ENCODE data around the gene MSLN.

The MSLN gene

GRCh38 chr16:782258-782657, 21.7 kb downstream of the MSLN start:
- no peaks in the 10 kb centered on the region for H3K36me3 ChIP-seq (ENCODE audit: insufficient read depth)
- no peaks in the 10 kb centered on the region for H4K20me1 ChIP-seq (ENCODE audit: insufficient read depth)
- peaks cover 3% of the 10 kb centered on the region for H3K4me1 ChIP-seq (ENCODE audit: low read depth, poor library complexity, severe bottlenecking)
- TF ChIP-seq CTCF (conservative IDR thresholded peaks at IDR 0.05; ENCODE audit: low read depth, low read length), result no peak
- peaks cover 69% of the 10 kb centered on the region for H3K27me3 ChIP-seq (ENCODE audit: insufficient read depth, low read depth)
- peaks cover 3% of the 10 kb centered on the region; the same call in 1 of the 2 replicates for H3K79me2 ChIP-seq (ENCODE audit: insufficient read depth, low read depth)
- H3K9ac ChIP-seq, result no peak overlapping the region
- no peak overlapping the region for H2AFZ ChIP-seq (ENCODE audit: low read depth)
- H3K4me2 ChIP-seq, result no peak overlapping the region
- no peak overlapping the region for H3K4me3 ChIP-seq (IDR thresholded peaks at IDR 0.05; ENCODE audit: insufficient read depth, low read depth, low read length)
- H3K27ac ChIP-seq, result no peak overlapping the region

- H3K27me3 ChIP-seq (ENCODE audit: insufficient read depth, low read depth), result peaks cover 63% of the 10 kb centered on the region
- TF ChIP-seq CTCF (conservative IDR thresholded peaks at IDR 0.05; ENCODE audit: low read depth, low read length), result no peak
Observed at GRCh38 chr16:782766-783403, 22.4 kb downstream of the MSLN start.

GRCh38 chr16:783404-784161, 23.0 kb downstream of the MSLN start:
- H2AFZ ChIP-seq (ENCODE audit: low read depth), result no peak overlapping the region
- peaks cover 10% of the 10 kb centered on the region; the same call in 1 of the 2 replicates for H3K79me2 ChIP-seq (ENCODE audit: insufficient read depth, low read depth)
- no peaks in the 10 kb centered on the region for H4K20me1 ChIP-seq (ENCODE audit: insufficient read depth)
- no peak overlapping the region for H3K4me2 ChIP-seq
- no peak overlapping the region for H3K4me3 ChIP-seq (IDR thresholded peaks at IDR 0.05; ENCODE audit: insufficient read depth, low read depth, low read length)
- H3K36me3 ChIP-seq (ENCODE audit: insufficient read depth), result no peaks in the 10 kb centered on the region
- TF ChIP-seq CTCF (conservative IDR thresholded peaks at IDR 0.05; ENCODE audit: low read depth, low read length), result no peak
- H3K27me3 ChIP-seq (ENCODE audit: insufficient read depth, low read depth), result peaks cover 56% of the 10 kb centered on the region
- H3K4me1 ChIP-seq (ENCODE audit: low read depth, poor library complexity, severe bottlenecking), result peaks cover 5% of the 10 kb centered on the region
- H3K9ac ChIP-seq, result no peak overlapping the region
- H3K27ac ChIP-seq, result no peak overlapping the region

More at GRCh38 chr16:782766-783403, 22.4 kb downstream of the MSLN start:
- H4K20me1 ChIP-seq (ENCODE audit: insufficient read depth), result no peaks in the 10 kb centered on the region
- H3K79me2 ChIP-seq (ENCODE audit: insufficient read depth, low read depth), result peaks cover 9% of the 10 kb centered on the region; the same call in 1 of the 2 replicates
- peaks cover 5% of the 10 kb centered on the region for H3K4me1 ChIP-seq (ENCODE audit: low read depth, poor library complexity, severe bottlenecking)
- no peak overlapping the region for H3K4me3 ChIP-seq (IDR thresholded peaks at IDR 0.05; ENCODE audit: insufficient read depth, low read depth, low read length)
- no peak overlapping the region for H3K9ac ChIP-seq
- H3K27ac ChIP-seq, result no peak overlapping the region
- H3K4me2 ChIP-seq, result no peak overlapping the region
- no peaks in the 10 kb centered on the region for H3K36me3 ChIP-seq (ENCODE audit: insufficient read depth)
- no peak overlapping the region for H2AFZ ChIP-seq (ENCODE audit: low read depth)

GRCh38 chr16:784431-784830, 23.9 kb downstream of the MSLN start:
- no peak overlapping the region for H3K27ac ChIP-seq
- H3K27me3 ChIP-seq (ENCODE audit: insufficient read depth, low read depth), result peaks cover 48% of the 10 kb centered on the region
- H3K36me3 ChIP-seq (ENCODE audit: insufficient read depth), result no peaks in the 10 kb centered on the region
- no peak overlapping the region for H3K9ac ChIP-seq
- H3K4me1 ChIP-seq (ENCODE audit: low read depth, poor library complexity, severe bottlenecking), result peaks cover 8% of the 10 kb centered on the region
- H3K4me2 ChIP-seq, result no peak overlapping the region
- no peak overlapping the region for H2AFZ ChIP-seq (ENCODE audit: low read depth)
- no peaks in the 10 kb centered on the region for H4K20me1 ChIP-seq (ENCODE audit: insufficient read depth)
- peaks cover 16% of the 10 kb centered on the region; the same call in 1 of the 2 replicates for H3K79me2 ChIP-seq (ENCODE audit: insufficient read depth, low read depth)
- no peak for TF ChIP-seq CTCF (conservative IDR thresholded peaks at IDR 0.05; ENCODE audit: low read depth, low read length)
- H3K4me3 ChIP-seq (IDR thresholded peaks at IDR 0.05; ENCODE audit: insufficient read depth, low read depth, low read length), result no peak overlapping the region

Measured in KMS-11 (cell line).